Measurements from ENCODE around the gene NTM.

DNA sequence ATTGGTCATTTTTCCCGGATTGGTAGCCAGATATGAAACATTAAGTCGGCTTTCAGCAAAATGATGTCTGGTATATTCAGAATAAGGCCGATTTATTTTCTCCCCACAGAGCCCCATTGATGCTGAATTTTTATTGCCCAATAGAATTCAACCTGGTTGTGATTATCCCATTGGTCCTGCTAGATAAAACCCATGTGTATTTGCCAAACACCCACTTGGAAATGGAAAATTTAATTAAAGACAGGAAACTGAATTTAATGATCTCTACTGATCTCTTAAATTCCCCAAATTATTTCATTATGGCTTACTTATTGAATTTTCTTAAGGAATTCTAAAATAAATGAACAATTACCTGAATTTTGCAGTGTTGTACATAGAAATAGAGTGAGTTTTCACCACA lies 609.8 kb downstream of the NTM start:
- TF ChIP-seq POLR2A (IDR thresholded peaks at IDR 0.05) = no peak
- TF ChIP-seq, protein P1, sequence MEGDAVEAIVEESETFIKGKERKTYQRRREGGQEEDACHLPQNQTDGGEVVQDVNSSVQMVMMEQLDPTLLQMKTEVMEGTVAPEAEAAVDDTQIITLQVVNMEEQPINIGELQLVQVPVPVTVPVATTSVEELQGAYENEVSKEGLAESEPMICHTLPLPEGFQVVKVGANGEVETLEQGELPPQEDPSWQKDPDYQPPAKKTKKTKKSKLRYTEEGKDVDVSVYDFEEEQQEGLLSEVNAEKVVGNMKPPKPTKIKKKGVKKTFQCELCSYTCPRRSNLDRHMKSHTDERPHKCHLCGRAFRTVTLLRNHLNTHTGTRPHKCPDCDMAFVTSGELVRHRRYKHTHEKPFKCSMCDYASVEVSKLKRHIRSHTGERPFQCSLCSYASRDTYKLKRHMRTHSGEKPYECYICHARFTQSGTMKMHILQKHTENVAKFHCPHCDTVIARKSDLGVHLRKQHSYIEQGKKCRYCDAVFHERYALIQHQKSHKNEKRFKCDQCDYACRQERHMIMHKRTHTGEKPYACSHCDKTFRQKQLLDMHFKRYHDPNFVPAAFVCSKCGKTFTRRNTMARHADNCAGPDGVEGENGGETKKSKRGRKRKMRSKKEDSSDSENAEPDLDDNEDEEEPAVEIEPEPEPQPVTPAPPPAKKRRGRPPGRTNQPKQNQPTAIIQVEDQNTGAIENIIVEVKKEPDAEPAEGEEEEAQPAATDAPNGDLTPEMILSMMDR (IDR thresholded peaks at IDR 0.05) = no peak
